HG03520 (cell line): ENCODE measurements around the gene NDUFV1.
"Not testable (repeated sequence)": the region's sequence is repeated elsewhere in the genome, so short reads cannot be mapped to it uniquely, and the experiment has no call there.

Experiments used
- ATAC-seq: cut with Tn5 transposase; IDR thresholded peaks from one replicate; pipeline ENCODE4 v1.9.1; 2021; ENCODE audit warnings: mild to moderate bottlenecking, moderate library complexity; ENCODE audit not compliant: unreplicated experiment

Gene NDUFV1

GRCh38 chr11:67651976-67652781, 45.4 kb downstream of the NDUFV1 start:
- no peak for ATAC-seq

DNA sequence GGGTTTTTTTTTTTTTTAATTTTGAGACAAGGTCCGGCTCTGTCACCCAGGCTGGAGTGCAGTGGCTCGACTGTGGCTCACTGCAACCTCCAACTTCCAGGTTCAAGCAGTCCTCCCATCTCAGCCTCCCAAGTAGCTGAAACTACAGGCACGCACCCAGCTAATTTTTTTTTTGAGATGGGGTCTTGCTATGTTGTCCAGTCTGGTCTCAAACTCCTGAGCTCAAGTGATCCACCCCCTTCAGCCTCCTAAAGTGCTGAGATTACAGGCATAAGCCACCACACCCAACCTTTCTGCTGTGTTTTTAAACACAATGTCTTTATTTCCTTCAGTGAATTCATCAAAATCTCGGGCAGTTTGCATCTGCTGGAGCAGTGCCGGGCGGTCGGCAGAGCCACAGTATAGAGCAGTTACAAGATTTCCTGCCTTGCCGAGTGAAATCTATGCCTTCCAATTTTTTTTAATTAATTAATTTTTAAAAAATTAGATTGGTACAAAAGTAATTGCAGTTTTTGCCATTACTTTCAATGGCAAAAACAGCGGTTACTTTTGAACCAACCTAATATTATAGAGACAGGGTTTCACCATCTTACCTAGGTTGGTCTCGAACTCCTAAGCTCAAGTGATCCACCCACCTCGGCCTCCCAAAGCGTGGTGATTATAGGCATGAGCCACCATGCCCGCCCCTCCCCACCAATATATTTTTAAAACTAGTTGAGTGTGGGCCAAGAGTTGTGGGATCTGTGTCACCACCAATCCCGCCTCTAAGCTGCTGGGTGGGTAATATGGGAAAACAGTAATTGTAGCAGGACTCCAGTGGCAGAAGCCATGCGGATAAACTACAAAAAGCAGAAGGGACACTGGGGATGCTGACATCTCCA, 46.5 kb downstream of the NDUFV1 start:
- ATAC-seq, result no peak

GRCh38 chr11:67654225-67654624, 47.5 kb downstream of the NDUFV1 start:
- no peak for ATAC-seq

- ATAC-seq, result no peak
Observed at GRCh38 chr11:67656278-67656922, 49.7 kb downstream of the NDUFV1 start.

DNA sequence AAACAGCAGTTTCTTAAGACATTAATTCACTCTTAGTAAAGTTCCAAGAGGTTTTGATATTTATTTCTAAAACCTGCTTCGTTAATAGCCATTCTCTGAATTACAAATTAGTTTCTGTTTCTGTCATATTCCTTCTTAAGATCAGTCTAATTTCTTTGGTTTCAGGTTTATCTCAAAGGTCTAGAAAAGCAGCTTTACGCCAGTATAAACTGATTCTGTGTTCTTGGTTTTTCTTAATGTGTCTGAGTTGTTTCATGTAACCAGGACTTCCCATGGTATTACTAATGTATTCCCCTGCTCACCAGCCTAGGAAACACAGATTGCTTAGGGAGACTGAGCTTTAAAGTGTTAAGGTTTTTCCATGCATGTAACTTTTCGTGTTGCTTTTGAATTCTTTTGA, 50.6 kb downstream of the NDUFV1 start:
- no peak for ATAC-seq

DNA sequence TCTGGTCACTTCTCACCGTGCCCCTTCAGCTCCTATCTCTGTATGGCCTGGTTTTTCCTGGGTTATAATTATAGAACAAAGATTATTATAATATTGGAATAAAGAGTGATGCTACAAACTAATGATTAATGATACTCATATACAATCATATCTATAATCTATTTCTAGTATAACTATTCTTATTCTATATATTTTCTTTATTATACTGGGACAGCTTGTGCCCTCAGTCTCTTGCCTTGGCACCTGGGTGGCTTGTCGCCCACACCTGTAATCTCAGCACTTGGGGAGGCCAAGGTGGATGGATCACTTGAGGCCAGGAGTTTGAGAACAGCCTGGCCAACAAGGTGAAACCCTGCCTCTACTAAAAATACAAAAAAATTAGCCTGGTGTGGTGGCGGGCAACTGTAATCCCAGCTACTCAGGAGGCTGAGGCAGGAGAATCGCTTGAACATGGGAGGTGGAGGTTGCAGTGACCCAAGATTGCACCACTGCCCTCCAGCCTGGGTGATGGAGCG, 53.0 kb downstream of the NDUFV1 start:
- not testable (repeated sequence) for ATAC-seq

- not testable (repeated sequence) for ATAC-seq
Observed at GRCh38 chr11:67660752-67661151, 54.0 kb downstream of the NDUFV1 start.
